Activated CD4-positive, CD25-positive, alpha-beta regulatory T cell treated with anti-CD3 and anti-CD28 coated beads, Interleukin-2, amount 50 U/mL, for 72 hours (primary cell): ENCODE results near the gene CYFIP2.
A peak's percentile ranks its signal among the peaks of the same experiment; 100 is the strongest.

Experiments used
- DNase-seq: peaks from one replicate; pipeline ENCODE4 v3.0.0; 2021

The CYFIP2 gene

DNA sequence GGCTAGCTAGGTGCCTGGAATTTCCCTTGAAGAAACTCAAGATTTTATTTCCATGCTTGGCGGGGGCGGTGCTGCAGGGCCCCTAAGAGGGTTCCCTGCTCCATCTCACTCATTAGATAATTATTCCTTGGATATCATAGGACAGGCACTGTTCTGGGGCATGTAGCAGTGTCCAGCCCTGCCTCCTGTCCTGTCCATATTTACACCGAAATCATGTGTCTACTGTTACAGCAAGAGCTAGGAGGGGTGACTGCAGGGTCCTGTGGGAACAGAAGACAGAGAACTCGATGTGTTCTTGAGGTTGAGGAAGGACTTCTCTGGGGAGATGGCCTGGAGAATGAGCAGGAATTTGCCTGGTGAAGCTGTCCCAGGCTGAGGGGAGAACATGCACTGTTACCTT is 96.6 kb downstream of the CYFIP2 start:
- DNase-seq = no peak

DNA sequence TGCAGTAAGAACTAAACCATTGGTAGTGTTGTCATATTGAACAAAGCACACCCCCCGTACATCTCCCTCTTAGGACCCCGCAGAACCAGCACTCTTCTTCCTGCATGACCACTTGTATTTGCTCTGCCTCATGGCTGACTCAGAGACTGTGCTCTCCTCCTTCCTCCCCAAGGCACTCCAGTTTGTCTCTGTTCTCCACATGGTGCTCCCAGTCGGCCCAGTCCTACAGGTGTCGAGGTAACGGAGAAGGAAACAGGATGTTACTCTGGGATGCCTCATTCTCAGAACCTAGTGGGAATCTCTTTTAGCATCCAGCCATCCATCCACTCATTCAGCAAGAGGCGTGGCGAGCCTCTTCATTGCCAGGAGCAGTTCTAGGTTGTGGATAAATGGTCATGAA is 97.1 kb downstream of the CYFIP2 start:
- no peak for DNase-seq

DNA sequence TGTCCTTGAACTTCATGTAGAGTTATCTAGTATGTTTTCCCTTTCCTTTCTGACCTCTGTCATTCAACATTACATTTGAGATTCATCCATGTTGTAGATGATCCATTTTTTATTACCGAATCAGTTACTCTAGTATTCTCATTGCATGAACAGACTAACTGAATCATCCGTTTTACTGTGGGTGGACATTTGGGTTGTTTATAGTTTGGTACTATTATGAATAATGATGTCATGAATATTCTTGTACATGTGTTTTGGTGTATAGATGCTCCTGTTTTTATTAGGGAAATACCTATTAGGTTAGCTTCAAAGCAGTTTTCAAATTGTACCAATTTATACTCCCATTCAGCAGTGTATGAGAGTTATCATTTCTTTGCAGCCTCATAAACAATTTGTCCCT is 99.8 kb downstream of the CYFIP2 start:
- no peak for DNase-seq

- no peak for DNase-seq
These were observed 101.1 kb downstream of the CYFIP2 start for GRCh38 chr5:157366741-157367674.

DNA sequence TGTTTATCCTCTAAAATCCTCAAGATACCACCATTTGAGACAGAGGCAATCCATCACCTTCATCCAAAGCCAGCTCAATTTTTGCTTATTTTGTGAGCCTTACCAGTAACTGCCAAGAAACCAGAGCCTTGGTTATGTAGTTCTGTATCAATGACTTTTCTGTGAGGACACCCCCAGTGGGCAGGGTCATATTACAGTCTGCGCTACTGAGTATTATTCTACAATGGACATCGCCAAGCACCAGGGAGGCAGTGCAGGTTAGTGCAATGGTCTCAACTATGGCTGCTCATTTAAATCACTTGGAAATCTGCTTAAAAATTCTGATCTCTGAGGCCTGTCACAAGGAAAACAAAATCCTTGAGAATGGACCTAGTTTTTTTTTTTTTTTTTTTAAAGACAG is 103.6 kb downstream of the CYFIP2 start:
- DNase-seq = no peak

DNA sequence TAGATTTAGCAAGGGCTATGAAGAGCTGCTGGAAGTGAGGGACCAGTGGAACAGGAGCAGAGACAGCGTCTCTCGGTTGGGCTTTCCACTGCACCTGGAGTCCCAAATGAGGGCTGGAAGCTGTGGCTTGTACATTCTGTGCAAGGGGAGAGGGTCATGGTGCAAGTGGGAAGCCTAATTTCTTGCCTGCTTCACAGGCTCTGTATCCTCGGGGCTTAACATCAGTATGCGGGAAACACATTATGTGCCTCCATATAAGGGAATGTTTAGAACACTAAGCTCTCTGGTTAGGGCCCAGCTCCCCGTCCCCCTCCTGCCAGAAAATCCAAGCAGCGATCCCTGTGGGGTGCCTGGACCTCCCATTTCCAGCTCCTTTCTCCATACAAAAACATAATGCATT is 105.0 kb downstream of the CYFIP2 start:
- no peak for DNase-seq

DNA sequence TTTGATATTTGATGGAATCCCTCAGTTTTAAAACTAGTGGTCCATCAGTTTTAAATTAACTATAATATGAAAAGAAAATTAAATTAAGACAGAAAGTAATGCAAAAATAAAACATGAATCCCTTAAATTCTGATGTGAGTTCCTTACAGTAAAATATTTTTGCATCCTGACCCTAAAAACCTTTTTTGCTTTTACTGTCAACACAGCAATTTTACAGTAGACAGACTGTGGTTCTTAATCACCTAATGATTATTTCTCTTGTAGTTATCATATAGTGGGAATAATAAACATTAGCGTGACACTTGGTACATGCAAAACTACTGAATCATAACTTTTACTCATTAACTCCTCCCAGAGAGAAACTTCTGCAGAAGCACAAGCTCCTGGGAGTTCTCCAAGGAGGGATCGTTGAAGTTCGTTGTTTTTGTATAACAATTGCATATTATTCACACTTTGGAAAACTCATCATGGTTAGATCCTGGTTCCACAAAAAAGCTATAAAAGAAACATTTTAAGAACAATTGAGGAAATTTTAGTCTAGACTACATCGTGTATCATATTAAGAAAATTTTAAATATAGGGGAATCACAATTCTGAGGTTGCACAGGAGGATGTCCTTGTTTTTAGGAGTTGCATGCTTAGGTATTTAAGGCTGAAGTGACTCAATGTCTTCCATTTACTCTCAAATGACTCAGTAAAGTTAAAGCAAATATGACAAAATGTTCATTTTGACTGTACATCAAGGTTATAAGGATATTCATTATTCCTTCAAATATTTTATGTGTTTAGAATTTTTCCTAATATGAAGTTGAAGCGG is 105.9 kb downstream of the CYFIP2 start:
- DNase-seq = no peak

- DNase-seq = no peak
These were observed 106.5 kb downstream of the CYFIP2 start for GRCh38 chr5:157372472-157372822.

DNA sequence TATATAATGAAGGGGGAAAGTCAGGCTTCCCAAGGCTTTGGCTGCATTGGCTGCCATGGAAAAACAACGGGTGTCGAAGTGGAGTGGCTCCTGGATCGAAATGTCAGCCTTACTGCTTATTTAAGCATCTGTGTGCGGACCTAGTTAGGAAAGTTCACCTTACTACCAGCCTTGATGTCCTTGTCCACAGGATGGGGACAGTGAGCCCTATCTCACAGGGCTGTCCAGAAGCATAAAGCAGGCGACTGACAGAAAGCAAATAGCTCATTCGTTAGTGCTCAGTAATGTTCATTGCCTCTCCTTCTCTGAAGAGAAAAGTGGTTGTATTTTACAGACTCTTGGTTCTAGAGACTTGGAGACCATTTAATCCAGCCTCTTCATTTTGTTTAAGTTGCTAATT is 112.6 kb downstream of the CYFIP2 start:
- no peak for DNase-seq

DNA sequence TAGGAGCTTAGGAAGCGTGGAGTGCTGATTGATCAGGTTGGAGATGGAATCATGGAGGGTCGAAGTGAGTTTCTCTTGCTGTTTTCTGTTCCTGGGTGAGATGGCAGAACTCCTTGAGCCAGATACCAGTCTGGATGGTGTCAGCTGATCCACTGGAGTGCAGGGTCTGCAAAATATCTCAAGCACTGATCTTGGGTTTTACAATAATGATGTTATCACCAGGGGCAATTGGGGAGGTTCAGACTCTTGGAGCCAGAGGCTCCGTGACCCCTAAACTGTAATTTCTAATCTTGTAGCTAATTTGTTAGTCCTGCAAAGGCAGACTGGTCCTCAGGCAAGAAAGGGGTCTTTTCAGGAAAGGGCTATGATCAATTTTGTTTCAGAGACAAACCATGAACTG is 114.1 kb downstream of the CYFIP2 start:
- no peak for DNase-seq

DNA sequence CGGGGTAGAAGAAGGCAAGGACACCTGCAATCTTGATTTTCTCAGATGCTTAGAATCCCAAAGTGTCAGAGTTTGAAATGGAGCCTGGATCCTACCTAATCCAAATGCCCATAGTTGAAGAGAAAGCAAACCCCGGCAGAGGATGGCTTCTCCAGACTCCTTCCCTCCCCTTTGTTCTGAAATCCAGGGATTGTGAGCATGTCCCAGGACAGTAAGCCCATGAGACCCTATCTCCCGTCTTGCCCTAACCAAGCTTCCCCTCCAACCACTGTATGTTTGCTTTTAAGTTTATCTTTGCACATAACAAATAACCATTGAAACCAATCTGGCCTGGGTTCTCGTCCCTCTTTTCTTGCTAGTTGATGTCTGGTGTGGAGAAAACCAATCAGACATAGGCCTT is 115.8 kb downstream of the CYFIP2 start:
- DNase-seq = no peak

DNA sequence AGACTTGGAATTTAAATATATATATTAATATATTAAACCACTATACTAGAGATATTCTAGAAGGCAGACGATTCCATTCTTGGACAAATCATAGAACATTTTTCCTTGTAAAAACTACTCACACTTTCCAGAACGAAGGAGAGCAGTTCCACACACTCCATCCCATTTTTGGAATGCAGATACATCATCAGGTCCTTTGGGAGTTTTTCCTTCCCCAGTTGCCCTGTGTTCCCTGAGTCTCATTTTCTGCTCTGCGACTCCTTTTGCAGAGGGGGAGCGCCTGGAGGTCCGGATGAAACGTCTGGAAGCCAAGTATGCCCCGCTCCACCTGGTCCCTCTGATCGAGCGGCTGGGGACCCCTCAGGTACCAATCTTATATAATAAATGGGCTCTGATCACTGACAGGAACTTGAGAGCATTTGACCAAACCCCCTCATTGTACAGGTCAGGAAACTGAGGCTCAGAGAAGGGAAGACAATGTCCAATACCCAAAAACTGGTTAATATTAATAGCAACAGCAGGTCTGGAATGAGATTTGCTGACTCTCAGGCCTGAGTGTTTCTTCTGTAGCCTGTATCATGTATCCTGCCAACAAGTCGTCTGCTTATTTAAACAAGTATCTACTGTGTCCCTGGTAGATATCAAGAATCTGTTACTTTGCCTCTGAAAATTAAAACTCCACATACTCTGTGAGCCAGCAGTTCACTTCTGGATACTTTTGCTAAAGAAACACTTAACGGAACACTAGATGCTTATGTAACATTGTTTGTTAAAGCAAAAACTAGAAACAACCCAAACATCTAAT is 117.3 kb downstream of the CYFIP2 start:
- DNase-seq = no peak

DNA sequence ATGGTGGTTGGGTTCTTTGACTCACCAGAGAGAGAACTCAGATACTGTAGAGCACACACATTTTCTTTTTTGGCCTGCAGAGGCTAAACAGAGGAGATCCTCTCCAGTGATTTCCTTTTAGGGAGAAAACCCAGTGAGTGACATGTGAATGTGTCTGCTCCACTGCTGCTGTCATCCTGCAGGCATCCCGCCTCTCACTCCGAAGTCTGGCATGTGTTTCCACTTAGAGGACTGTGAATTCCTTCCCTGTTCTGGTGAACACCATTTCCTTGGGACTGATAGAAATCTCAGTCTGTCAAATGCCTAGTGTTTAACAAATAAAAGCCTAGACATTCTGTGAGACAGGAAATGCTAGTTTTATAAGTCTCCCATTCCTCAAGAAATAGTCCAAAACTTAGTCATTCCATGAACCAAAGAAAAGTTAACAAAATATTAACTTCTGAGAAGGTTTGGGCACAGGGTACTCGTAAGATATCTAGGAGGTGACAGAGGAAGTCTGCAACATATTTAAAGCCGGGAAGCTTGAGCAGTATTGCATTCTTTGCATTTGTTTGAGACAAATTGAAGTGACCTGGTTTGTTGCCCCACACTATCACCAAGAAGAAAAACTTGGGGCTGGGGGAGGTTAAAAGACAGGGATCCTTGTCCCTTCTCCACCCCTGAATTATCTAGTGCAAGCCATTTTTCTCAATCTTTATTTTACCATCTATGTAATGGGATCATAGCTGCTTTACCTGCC is 119.2 kb downstream of the CYFIP2 start:
- DNase-seq = no peak

- no peak for DNase-seq
These were observed 121.2 kb downstream of the CYFIP2 start for GRCh38 chr5:157387041-157387563.

DNA sequence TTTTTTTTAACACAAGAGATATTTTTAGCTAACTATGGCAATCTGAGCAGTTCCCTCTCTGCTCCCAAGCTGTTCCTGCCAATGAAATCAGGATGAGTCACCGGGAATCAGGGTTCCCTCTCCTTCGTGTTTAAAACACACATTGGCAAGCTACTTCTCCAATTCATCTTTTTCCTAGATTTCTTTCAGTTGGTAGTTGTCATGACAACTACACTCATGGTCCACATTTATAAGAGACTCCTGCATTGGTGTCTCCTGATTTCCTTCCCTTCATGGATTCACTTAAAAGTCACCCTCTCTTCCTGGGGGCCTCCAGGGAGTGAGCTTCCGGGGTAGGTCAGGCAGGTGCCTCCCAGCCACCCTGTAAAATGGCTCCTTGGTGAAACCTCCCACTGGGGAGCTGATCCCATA is 121.8 kb downstream of the CYFIP2 start:
- DNase-seq = no peak

GRCh38 chr5:157388111-157388710 is 122.3 kb downstream of the CYFIP2 start:
- no peak for DNase-seq

DNA sequence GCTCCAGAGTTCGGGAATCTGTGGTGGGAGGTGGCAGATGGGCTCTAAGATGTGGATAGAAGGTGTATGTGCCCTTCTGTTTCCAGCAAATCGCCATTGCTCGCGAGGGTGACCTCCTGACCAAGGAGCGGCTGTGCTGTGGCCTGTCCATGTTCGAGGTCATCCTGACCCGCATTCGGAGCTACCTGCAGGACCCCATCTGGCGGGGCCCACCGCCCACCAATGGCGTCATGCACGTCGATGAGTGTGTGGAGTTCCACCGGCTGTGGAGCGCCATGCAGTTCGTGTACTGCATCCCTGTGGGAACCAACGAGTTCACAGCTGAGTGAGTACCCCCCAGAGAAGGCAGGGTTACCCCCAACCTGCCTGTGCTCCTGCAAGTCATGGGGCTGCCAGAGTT is 123.2 kb downstream of the CYFIP2 start:
- DNase-seq = no peak

GRCh38 chr5:157390133-157390532 is 124.2 kb downstream of the CYFIP2 start:
- DNase-seq = no peak

DNA sequence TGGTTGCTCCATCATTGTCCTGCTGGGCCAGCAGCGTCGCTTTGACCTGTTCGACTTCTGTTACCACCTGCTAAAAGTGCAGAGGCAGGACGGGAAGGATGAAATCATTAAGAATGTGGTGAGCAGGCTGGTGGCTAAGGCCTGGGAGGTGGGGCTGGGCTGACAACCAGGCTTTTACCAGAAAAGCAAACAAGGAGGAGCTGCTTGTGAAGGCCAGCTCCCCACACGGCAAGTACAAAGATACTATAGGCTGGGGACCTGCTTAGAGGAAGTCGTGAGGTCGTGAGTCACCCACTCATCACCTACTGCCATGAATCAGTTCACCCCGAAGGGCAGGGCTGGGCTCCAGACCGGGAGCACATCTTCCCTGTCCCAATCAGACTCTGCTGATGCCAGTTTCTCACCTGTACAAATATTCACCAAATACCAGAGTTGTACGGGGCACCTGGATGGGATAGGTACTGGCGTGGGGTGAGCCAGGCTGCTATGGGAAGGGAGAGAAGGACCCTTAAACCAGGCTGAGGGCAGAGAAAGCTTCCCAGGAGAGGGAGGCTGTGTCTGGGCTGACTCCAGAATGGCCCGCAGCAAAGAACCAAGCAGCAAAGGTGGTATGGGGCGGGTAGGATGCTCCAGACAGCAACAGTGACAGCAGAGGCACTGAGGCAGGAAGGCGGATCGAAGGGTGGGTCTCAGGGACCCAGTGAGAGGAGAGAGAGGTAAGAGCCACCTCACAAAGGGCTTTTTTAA is 124.8 kb downstream of the CYFIP2 start:
- DNase-seq = peak; percentile 54

DNA sequence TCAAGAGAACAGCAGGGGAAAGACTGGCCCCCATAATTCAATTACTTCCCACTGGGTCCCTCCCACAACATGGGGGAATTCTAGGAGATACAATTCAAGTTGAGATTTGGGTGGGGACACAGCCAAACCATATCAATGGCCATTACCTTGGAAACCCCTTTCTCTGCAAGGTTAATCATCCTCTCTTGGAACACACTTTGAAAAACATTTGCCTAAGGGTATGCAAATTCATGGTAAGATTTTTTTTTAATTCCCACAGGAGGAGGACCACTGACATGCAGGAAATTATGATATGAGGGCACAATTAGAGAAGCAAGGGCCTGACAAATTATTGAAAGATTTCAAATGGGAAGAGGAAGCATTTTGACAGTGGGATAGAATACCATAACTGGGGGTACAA is 132.4 kb downstream of the CYFIP2 start:
- no peak for DNase-seq
